ENCODE data around the gene UNC50.
"Not testable (repeated sequence)": the region's sequence is repeated elsewhere in the genome, so short reads cannot be mapped to it uniquely, and the experiment has no call there.

The UNC50 gene

GRCh38 chr2:98576666-98577312 lies 31.6 kb upstream of the UNC50 start:
- no peak for DNase-seq (ENCODE audit: low read depth in 3 of 3)

- no peak for DNase-seq (ENCODE audit: low read depth in 3 of 3)
These were observed 31.1 kb upstream of the UNC50 start for GRCh38 chr2:98577313-98577712.

GRCh38 chr2:98578231-98578630 lies 30.2 kb upstream of the UNC50 start:
- DNase-seq (ENCODE audit: low read depth in 3 of 3): no peak

GRCh38 chr2:98579926-98580325 lies 28.5 kb upstream of the UNC50 start:
- DNase-seq (ENCODE audit: low read depth in 3 of 3): no peak

- no peak for DNase-seq (ENCODE audit: low read depth in 3 of 3)
These were observed 27.6 kb upstream of the UNC50 start for GRCh38 chr2:98580656-98581284.

GRCh38 chr2:98582523-98582922 lies 25.9 kb upstream of the UNC50 start:
- DNase-seq (ENCODE audit: low read depth in 3 of 3): no peak

- DNase-seq (ENCODE audit: low read depth in 3 of 3): no peak
These were observed 25.1 kb upstream of the UNC50 start for GRCh38 chr2:98583276-98583675.

- no peak for DNase-seq (ENCODE audit: low read depth in 3 of 3)
These were observed 24.4 kb upstream of the UNC50 start for GRCh38 chr2:98583816-98584618.

GRCh38 chr2:98585386-98585785 lies 23.0 kb upstream of the UNC50 start:
- DNase-seq (ENCODE audit: low read depth in 3 of 3): no peak

- no peak for DNase-seq (ENCODE audit: low read depth in 3 of 3)
These were observed 21.7 kb upstream of the UNC50 start for GRCh38 chr2:98586551-98587140.

- DNase-seq (ENCODE audit: low read depth in 3 of 3): no peak
These were observed 19.4 kb upstream of the UNC50 start for GRCh38 chr2:98588880-98589431.

GRCh38 chr2:98589489-98589888 lies 18.9 kb upstream of the UNC50 start:
- no peak for DNase-seq (ENCODE audit: low read depth in 3 of 3)

GRCh38 chr2:98592565-98592964 lies 15.8 kb upstream of the UNC50 start:
- DNase-seq (ENCODE audit: low read depth in 3 of 3): no peak

GRCh38 chr2:98594665-98595064 lies 13.7 kb upstream of the UNC50 start:
- not testable (repeated sequence) for DNase-seq (ENCODE audit: low read depth in 3 of 3)

GRCh38 chr2:98598781-98599428 lies 9.5 kb upstream of the UNC50 start:
- DNase-seq (ENCODE audit: low read depth in 3 of 3): no peak

GRCh38 chr2:98601532-98602132 lies 6.8 kb upstream of the UNC50 start:
- DNase-seq (ENCODE audit: low read depth in 3 of 3): no peak

GRCh38 chr2:98604547-98604946 lies 3.8 kb upstream of the UNC50 start:
- no peak for DNase-seq (ENCODE audit: low read depth in 3 of 3)

GRCh38 chr2:98605076-98605475 lies 3.3 kb upstream of the UNC50 start:
- DNase-seq (ENCODE audit: low read depth in 3 of 3): no peak

- no peak for DNase-seq (ENCODE audit: low read depth in 3 of 3)
These were observed 2.0 kb upstream of the UNC50 start for GRCh38 chr2:98606431-98606830.

- DNase-seq (ENCODE audit: low read depth in 3 of 3): no peak
These were observed 1.3 kb upstream of the UNC50 start for GRCh38 chr2:98607104-98607503.

GRCh38 chr2:98607741-98608115 lies 661 bp upstream of the UNC50 start:
- no peak for DNase-seq (ENCODE audit: low read depth in 3 of 3)

Data from stimulated activated CD4-positive, alpha-beta T cell treated with anti-CD3 and anti-CD28 coated beads, TNF-alpha, amount 100 ng/mL, for 4 hours (primary cell).